DMS153 treated with DMSO at 0.1 percent for 48 hours (cell line): ENCODE measurements around the gene MAX.

Experiments used
- DNase-seq: peaks from one replicate; lab custom pipeline; 2025; ENCODE audit not compliant: unreplicated experiment; lab: John Stamatoyannopoulos, UW

The MAX gene

DNA sequence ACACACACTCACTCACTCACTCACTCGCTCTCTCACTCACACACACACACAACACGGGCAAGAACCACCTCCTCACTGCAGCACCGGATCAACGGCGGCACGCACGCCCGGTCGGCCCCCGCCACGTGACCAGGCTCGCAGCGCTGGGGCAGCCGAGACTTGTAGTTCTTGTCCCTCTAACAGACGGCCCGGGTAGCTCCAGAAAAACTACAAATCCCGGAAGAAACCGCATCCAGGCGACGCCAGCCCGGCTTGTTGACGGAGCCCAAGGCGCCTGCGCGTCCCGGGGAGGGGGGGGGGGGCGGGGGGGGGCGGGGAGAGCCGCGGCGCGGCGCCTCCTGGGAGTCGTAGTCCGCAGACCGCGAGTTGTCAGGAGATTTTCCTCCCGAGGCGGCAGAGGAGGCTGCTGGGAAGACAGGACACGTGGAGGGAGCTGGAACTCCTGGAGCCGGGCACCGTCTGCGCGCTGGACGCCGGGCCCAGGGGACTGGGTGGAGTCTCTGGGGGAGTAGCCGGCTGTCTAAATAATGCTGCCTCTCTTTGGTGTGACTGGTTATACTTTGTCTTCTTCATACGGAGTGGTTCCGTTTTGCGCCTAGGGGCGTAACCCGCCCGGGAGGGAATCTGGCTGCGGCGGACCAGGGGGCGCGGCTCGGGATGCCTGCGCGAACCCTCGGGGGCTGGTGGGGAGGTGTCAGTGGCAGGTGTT, at the start of gene MAX:
TSS of gene MAX (minus strand) at position 77 of the 709 bp plus-strand sequence. CDS start 178 bp downstream, outside the sequence.
- DNase-seq: peak; percentile 96

GRCh38 chr14:65151609-65151956, 49.3 kb upstream of the MAX start:
- no peak for DNase-seq

GRCh38 chr14:65150898-65151608, 48.7 kb upstream of the MAX start:
- DNase-seq: no peak

DNA sequence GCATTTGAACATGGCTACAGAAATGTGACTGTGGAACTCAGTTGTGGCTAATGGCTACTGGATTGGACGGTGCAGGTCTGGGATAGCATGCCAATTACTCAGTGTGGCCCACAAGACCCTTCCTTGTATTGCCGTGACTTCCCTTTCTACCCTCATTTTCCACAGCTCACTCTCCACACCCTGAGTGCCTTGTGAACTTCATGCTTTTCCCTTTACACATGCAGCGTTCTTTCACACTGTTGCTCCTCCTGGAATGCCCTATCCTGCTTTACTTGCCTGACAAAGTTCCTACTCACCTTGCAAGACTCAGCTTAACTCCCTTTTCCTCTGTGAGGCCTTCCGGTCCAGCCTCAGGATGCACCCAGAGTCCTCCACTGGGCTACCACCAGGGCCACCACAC, 46.8 kb upstream of the MAX start:
- no peak for DNase-seq

DNA sequence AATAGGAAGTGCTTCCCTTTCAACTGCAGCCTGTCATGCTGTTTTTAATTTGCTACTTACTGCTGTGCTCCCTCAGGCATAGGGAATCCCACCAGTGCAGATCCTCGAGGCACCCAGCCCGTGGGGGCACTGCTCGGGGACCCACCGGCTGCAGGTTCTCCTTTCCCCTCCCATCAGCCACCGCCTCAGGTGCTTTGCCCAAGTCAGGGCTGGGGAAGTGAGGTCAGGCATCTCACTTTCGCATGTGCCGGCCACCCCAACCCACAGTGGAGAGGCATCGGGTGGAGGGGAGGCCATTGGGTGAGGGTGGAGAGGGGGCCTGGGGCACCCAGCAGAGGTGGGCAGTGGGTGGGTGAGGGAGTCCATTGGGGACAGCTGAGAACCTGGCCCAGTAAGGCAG, 41.9 kb upstream of the MAX start:
- DNase-seq: no peak

DNA sequence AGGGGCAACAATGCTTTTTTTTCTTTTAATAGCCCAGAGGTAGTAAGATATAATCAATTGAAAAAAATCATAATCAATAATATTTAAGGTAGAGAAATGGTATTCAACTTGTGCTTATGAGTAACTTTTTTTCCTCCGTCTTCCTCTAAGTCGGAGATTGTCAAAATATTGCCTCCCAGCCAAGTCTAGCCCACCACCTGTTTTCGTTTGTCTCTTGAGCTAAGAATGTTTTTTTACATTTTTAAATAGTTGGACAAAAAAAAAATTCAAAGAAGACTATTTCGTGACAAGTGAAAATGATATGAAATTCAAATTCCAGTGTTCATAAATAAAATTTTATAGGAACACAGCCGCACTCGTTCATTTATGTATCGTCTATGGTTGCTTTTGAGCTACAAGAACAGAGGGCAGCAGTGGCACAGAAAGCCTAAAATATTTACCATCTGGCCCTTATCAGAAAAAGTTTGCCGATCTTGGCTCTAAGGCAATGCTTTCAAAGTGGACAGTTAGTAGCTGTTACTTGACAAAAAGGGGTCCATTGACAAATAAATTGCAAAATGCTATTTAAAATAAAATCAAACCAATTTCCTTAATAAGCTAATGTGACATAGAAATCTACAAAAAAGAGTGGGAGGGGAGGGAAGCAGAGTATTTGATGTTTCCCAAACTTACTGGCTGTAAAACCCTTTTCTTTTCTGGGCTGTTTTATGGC, 40.8 kb upstream of the MAX start:
- DNase-seq: no peak

DNA sequence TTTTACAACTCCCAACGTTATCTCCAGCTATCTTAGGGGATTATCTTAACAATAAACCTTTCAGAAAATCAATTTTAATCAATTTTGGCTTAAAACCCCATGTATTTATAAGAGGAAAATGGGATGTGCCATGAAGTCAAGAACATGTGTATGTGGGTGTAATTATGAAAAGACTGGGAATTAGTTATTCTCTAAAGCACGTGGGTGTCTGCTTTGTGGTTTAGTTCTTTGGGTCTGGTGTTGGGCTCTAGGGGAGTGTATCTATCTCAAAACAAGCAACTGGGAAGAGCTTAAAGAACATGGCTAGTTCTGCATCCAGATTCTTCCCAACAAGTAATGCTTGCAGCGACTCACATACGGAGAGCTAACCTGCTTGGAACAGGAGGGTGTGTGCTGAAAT, 40.1 kb upstream of the MAX start:
- no peak for DNase-seq

GRCh38 chr14:65141523-65141922, 39.2 kb upstream of the MAX start:
- DNase-seq: no peak

DNA sequence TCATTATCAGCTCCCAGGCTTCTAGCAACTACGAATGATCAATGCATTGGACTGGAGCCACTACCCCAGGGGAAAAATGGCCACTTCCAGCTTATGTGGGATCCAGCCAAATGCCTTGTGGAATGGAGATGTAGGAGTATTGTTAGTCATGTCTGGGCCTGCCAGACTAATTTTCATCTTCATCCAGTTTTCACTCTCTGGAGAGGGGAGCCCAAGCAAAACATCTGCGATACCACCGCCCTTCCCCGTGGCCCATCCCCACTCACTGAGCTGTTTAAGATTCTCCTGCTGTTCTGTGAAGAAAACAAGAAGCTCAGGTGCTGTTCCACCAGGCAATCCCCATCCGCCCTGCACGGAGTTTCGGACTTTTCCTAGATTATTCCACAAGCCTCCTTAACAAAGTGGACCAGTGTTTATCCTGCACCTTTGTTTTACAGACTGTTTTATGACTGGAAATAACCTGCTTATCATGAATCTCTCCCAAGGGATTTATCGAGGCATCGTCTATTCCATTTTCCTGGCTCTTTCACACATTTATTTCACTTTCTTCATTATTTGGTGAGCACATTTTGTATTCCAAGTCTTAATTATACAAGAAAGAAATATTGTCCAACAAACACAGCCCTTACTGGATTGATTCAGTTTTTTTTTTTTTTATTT, 35.5 kb upstream of the MAX start:
- DNase-seq: no peak

- DNase-seq: no peak
Observed at GRCh38 chr14:65134651-65135579, 32.6 kb upstream of the MAX start.

- DNase-seq: no peak
Observed at GRCh38 chr14:65132855-65133254, 30.5 kb upstream of the MAX start.

DNA sequence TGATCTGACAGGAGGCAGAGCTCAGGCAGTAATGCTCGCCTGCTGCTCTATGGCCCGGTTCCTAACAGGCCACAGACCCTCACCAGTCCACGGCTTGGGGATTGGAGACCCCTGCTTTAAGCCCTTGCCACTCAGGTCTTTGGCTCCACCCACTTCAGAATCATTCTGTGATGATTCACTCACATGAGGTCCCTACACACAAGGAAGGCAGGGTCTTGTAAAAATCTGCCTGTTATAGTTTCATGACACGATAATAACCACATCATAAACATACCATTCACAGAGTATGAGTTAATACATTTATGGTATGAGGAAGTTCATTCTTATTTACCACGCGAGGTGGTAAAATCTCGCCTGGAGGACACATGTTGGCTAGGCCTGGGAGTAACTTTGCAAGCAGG, 29.0 kb upstream of the MAX start:
- no peak for DNase-seq

DNA sequence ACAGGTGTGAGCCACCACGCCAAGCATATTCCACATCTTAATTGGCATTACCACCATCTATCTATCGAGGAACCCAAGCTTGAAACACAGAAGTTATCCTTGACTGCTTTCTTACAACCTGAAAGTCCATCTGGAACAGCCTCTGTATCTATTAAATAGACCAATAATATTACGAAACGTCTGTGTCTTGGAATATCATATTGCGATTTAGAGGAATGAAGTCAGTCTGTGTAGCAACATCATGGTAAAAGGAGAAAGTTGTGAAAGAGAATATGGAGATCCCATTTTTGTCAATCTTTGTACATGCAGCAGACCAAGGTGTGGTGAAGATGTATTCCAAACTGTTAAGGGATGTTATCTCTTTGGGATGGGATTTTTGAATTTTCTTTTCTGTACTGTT, 25.8 kb upstream of the MAX start:
- no peak for DNase-seq

GRCh38 chr14:65117769-65118745, 15.7 kb upstream of the MAX start:
- no peak for DNase-seq

- DNase-seq: no peak
Observed at GRCh38 chr14:65115615-65116014, 13.3 kb upstream of the MAX start.

DNA sequence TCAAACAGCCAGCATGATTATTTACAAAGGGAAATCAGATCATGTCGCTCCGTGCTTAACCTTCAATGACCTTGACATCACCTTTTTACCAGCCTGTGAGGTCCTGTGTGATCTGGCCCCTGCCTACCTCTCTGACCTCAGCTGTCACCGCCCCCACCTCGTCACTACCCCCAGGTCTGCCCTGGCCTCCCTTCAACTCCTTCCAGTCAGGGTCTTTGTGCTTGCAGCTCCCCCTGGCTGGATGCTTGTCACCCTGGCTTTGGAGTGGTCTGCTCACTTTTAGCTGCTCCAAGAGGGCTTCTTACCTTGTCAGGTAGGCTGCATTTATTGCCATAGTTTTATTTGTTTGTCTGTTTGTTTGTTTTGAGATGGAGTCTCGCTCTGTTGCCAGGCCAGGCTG, 8.2 kb upstream of the MAX start:
- DNase-seq: no peak

GRCh38 chr14:65109357-65109756, 7.0 kb upstream of the MAX start:
- DNase-seq: no peak

- DNase-seq: no peak
Observed at GRCh38 chr14:65107200-65107599, 4.9 kb upstream of the MAX start.

DNA sequence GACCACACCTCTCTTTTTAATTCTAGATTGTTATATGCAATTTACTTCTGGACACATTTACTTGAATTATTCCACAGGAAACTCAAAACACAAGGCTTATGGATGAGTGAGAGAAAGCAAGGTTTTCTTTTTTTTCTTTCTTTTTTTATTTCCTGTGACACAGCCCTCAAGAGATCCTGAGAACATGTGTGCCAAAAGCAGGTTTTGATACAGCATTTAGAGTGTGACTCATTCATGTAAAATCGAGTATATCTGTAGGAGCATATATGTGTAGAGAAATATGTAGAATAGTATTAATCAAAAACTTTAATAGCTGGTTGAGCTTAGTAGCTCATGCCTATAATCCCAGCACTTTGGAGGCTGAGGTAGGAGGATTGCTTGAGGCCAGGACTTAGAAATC, 4.4 kb upstream of the MAX start:
- DNase-seq: no peak
